ENCODE data around the gene DEF6.

The DEF6 gene

GRCh38 chr6:35351422-35351821 lies 53.8 kb downstream of the DEF6 start:
- TF ChIP-seq JUND (IDR thresholded peaks at IDR 0.05; ENCODE audit: low read depth): no peak
- DNase-seq (ENCODE audit: low read depth in 1 of 2, low spot score in 1 of 2): no peak
- in situ Hi-C loops (cut with HindIII; ENCODE audit: low pct_unique_long_range_greater_than_20kb, low sequenced_read_pairs): no loop called here

- DNase-seq (ENCODE audit: low read depth in 1 of 2, low spot score in 1 of 2): no peak
- in situ Hi-C loops (cut with HindIII; ENCODE audit: low pct_unique_long_range_greater_than_20kb, low sequenced_read_pairs): no loop called here
- TF ChIP-seq JUND (IDR thresholded peaks at IDR 0.05; ENCODE audit: low read depth): no peak
These were observed 55.1 kb downstream of the DEF6 start for GRCh38 chr6:35352735-35353134.

GRCh38 chr6:35354361-35355135 lies 56.9 kb downstream of the DEF6 start:
- in situ Hi-C loops (cut with HindIII; ENCODE audit: low pct_unique_long_range_greater_than_20kb, low sequenced_read_pairs): no loop called here
- no peak for TF ChIP-seq JUND (IDR thresholded peaks at IDR 0.05; ENCODE audit: low read depth)
- no peak for DNase-seq (ENCODE audit: low read depth in 1 of 2, low spot score in 1 of 2)

- peak in 1 of 2 experiments; percentile 78 for DNase-seq (ENCODE audit: low read depth in 1 of 2, low spot score in 1 of 2)
- in situ Hi-C loops (cut with HindIII; ENCODE audit: low pct_unique_long_range_greater_than_20kb, low sequenced_read_pairs): no loop called here
- TF ChIP-seq JUND (IDR thresholded peaks at IDR 0.05; ENCODE audit: low read depth): no peak
These were observed 58.8 kb downstream of the DEF6 start for GRCh38 chr6:35356391-35356790.

- DNase-seq (ENCODE audit: low read depth in 1 of 2, low spot score in 1 of 2): no peak
- no peak for TF ChIP-seq JUND (IDR thresholded peaks at IDR 0.05; ENCODE audit: low read depth)
- in situ Hi-C loops (cut with HindIII; ENCODE audit: low pct_unique_long_range_greater_than_20kb, low sequenced_read_pairs): no loop called here
These were observed 60.1 kb downstream of the DEF6 start for GRCh38 chr6:35357677-35358076.

GRCh38 chr6:35358086-35358485 lies 60.5 kb downstream of the DEF6 start:
- no peak for DNase-seq (ENCODE audit: low read depth in 1 of 2, low spot score in 1 of 2)
- in situ Hi-C loops (cut with HindIII; ENCODE audit: low pct_unique_long_range_greater_than_20kb, low sequenced_read_pairs): no loop called here
- no peak for TF ChIP-seq JUND (IDR thresholded peaks at IDR 0.05; ENCODE audit: low read depth)

- DNase-seq (ENCODE audit: low read depth in 1 of 2, low spot score in 1 of 2): no peak
- no peak for TF ChIP-seq JUND (IDR thresholded peaks at IDR 0.05; ENCODE audit: low read depth)
- in situ Hi-C loops (cut with HindIII; ENCODE audit: low pct_unique_long_range_greater_than_20kb, low sequenced_read_pairs): no loop called here
These were observed 61.7 kb downstream of the DEF6 start for GRCh38 chr6:35359346-35359743.

GRCh38 chr6:35359744-35360348 lies 62.2 kb downstream of the DEF6 start:
- no peak for TF ChIP-seq JUND (IDR thresholded peaks at IDR 0.05; ENCODE audit: low read depth)
- in situ Hi-C loops (cut with HindIII; ENCODE audit: low pct_unique_long_range_greater_than_20kb, low sequenced_read_pairs): no loop called here
- DNase-seq (ENCODE audit: low read depth in 1 of 2, low spot score in 1 of 2): peak in 1 of 2 experiments; percentile 90

GRCh38 chr6:35360349-35361138 lies 62.9 kb downstream of the DEF6 start:
- no peak for TF ChIP-seq JUND (IDR thresholded peaks at IDR 0.05; ENCODE audit: low read depth)
- in situ Hi-C loops (cut with HindIII; ENCODE audit: low pct_unique_long_range_greater_than_20kb, low sequenced_read_pairs): no loop called here
- DNase-seq (ENCODE audit: low read depth in 1 of 2, low spot score in 1 of 2): peak in 1 of 2 experiments; percentile 80

GRCh38 chr6:35362200-35362599 lies 64.6 kb downstream of the DEF6 start:
- DNase-seq (ENCODE audit: low read depth in 1 of 2, low spot score in 1 of 2): no peak
- in situ Hi-C loops (cut with HindIII; ENCODE audit: low pct_unique_long_range_greater_than_20kb, low sequenced_read_pairs): no loop called here
- no peak for TF ChIP-seq JUND (IDR thresholded peaks at IDR 0.05; ENCODE audit: low read depth)

GRCh38 chr6:35363293-35363750 lies 65.7 kb downstream of the DEF6 start:
- no peak for TF ChIP-seq JUND (IDR thresholded peaks at IDR 0.05; ENCODE audit: low read depth)
- no peak for DNase-seq (ENCODE audit: low read depth in 1 of 2, low spot score in 1 of 2)
- in situ Hi-C loops (cut with HindIII; ENCODE audit: low pct_unique_long_range_greater_than_20kb, low sequenced_read_pairs): no loop called here

GRCh38 chr6:35365594-35366203 lies 68.1 kb downstream of the DEF6 start:
- TF ChIP-seq JUND (IDR thresholded peaks at IDR 0.05; ENCODE audit: low read depth): no peak
- in situ Hi-C loops (cut with HindIII; ENCODE audit: low pct_unique_long_range_greater_than_20kb, low sequenced_read_pairs): no loop called here
- DNase-seq (ENCODE audit: low read depth in 1 of 2, low spot score in 1 of 2): no peak

Data from T47D (cell line).